ENCODE results near the gene KTI12. TPM values are rescaled to one million over a fixed set of nuclear protein-coding genes. Genes with fewer than 3 reads are reported as not detected.

Gene KTI12, protein sequence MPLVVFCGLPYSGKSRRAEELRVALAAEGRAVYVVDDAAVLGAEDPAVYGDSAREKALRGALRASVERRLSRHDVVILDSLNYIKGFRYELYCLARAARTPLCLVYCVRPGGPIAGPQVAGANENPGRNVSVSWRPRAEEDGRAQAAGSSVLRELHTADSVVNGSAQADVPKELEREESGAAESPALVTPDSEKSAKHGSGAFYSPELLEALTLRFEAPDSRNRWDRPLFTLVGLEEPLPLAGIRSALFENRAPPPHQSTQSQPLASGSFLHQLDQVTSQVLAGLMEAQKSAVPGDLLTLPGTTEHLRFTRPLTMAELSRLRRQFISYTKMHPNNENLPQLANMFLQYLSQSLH
- polyA plus RNA-seq (2012; ENCODE audit: insufficient read length, low read depth) = 16.9 TPM

GRCh38 chr1:52033190-52034049 lies at the start of gene KTI12:
Gene KTI12 (minus strand): TSS chr1:52033810. CDS start chr1:52033761, 49 bp downstream.
- TF ChIP-seq TAF1 (IDR thresholded peaks at IDR 0.05; ENCODE audit: borderline replicate concordance, insufficient read depth, low read length) (peak; percentile 60; the same call in 1 of the 2 replicates), SIN3A (IDR thresholded peaks at IDR 0.05; ENCODE audit: borderline replicate concordance, insufficient read depth, low read length) (0 out of 2 replicates have a peak, but pooled peaks have one; percentile 74), FOXP2 (optimal IDR thresholded peaks at IDR 0.05; ENCODE audit: borderline replicate concordance, extremely low read depth, extremely low read length, insufficient read depth) (peak; percentile 61), POLR2AphosphoS5 (IDR thresholded peaks at IDR 0.05; ENCODE audit: low read depth, low read length) (peak; percentile 89)
- TF ChIP-seq, protein P1, sequence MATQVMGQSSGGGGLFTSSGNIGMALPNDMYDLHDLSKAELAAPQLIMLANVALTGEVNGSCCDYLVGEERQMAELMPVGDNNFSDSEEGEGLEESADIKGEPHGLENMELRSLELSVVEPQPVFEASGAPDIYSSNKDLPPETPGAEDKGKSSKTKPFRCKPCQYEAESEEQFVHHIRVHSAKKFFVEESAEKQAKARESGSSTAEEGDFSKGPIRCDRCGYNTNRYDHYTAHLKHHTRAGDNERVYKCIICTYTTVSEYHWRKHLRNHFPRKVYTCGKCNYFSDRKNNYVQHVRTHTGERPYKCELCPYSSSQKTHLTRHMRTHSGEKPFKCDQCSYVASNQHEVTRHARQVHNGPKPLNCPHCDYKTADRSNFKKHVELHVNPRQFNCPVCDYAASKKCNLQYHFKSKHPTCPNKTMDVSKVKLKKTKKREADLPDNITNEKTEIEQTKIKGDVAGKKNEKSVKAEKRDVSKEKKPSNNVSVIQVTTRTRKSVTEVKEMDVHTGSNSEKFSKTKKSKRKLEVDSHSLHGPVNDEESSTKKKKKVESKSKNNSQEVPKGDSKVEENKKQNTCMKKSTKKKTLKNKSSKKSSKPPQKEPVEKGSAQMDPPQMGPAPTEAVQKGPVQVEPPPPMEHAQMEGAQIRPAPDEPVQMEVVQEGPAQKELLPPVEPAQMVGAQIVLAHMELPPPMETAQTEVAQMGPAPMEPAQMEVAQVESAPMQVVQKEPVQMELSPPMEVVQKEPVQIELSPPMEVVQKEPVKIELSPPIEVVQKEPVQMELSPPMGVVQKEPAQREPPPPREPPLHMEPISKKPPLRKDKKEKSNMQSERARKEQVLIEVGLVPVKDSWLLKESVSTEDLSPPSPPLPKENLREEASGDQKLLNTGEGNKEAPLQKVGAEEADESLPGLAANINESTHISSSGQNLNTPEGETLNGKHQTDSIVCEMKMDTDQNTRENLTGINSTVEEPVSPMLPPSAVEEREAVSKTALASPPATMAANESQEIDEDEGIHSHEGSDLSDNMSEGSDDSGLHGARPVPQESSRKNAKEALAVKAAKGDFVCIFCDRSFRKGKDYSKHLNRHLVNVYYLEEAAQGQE (IDR thresholded peaks at IDR 0.05; ENCODE audit: insufficient read depth in 1 of 2, low read depth in 2 of 2, low read length in 2 of 2) = 0 out of 4 replicates have a peak, but pooled peaks of 1 of the 2 experiments have one; percentile 14

DNA sequence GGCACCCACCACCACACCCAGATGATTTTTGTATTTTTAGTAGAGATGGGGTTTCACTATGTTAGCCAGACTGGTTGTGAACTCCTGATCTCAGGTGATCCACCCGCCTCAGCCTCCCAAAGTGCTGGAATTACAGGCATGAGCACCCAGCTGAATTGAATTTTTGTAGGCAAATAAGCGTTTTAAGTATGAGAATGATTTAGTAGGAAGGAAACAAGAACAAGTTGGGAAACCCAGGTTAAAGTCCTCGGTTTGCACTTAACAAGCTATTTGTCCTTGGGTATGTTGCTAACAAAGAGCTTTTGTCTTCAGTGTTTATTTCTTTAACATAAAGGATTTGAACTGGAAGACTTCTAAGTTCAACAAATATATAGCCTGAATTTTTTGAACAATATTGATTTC lies 46.4 kb upstream of the KTI12 start:
- TF ChIP-seq, protein P1 (IDR thresholded peaks at IDR 0.05; ENCODE audit: insufficient read depth in 1 of 2, low read depth in 2 of 2, low read length in 2 of 2) = no peak
- TF ChIP-seq FOXP2 (optimal IDR thresholded peaks at IDR 0.05; ENCODE audit: borderline replicate concordance, extremely low read depth, extremely low read length, insufficient read depth) = no peak
- TF ChIP-seq SIN3A (IDR thresholded peaks at IDR 0.05; ENCODE audit: borderline replicate concordance, insufficient read depth, low read length) = no peak
- no peak for TF ChIP-seq POLR2AphosphoS5 (IDR thresholded peaks at IDR 0.05; ENCODE audit: low read depth, low read length)

DNA sequence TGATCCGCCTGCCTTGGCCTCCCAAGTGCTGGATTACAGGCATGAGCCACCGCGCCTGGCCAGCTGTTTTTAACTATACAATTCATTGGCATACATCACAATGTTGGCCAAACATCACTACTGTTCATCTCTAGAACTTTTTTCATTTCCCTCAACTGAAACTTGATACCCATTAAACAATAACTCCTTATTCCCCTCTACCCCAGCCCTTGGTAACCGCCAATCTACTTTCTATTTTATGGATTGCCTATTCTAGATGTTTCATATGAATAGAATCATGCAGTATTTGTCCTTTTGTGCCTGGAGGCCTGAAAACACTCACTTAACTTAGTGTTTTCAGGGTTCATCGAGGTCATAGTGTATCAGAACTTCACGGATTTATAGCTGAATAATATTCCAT lies 38.7 kb upstream of the KTI12 start:
- TF ChIP-seq, protein P1 (IDR thresholded peaks at IDR 0.05; ENCODE audit: insufficient read depth in 1 of 2, low read depth in 2 of 2, low read length in 2 of 2) = no peak
- TF ChIP-seq TAF1 (IDR thresholded peaks at IDR 0.05; ENCODE audit: borderline replicate concordance, insufficient read depth, low read length) (no peak), POLR2AphosphoS5 (IDR thresholded peaks at IDR 0.05; ENCODE audit: low read depth, low read length) (no peak), FOXP2 (optimal IDR thresholded peaks at IDR 0.05; ENCODE audit: borderline replicate concordance, extremely low read depth, extremely low read length, insufficient read depth) (no peak), SIN3A (IDR thresholded peaks at IDR 0.05; ENCODE audit: borderline replicate concordance, insufficient read depth, low read length) (no peak)

DNA sequence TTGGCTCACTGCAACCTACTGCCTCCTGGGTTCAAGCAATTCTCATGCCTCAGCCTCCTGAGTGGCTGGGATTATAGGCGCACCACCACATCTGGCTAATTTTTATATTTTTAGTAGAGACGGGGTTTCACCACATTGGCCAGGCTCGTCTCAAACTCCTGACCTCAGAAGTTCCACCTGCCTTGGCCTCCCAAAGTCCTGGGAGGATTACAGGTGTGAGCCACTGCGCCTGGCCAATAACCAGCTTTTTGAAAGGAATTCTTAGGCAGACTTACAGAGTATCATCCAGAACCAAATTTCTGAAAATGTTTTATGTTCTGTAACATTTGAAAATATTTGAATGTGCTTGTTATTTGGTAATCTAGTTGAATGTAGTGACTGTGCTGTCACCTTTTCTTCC lies 37.1 kb upstream of the KTI12 start:
- TF ChIP-seq, protein P1 (IDR thresholded peaks at IDR 0.05; ENCODE audit: insufficient read depth in 1 of 2, low read depth in 2 of 2, low read length in 2 of 2) = no peak
- no peak for TF ChIP-seq TAF1 (IDR thresholded peaks at IDR 0.05; ENCODE audit: borderline replicate concordance, insufficient read depth, low read length)
- no peak for TF ChIP-seq SIN3A (IDR thresholded peaks at IDR 0.05; ENCODE audit: borderline replicate concordance, insufficient read depth, low read length)
- no peak for TF ChIP-seq FOXP2 (optimal IDR thresholded peaks at IDR 0.05; ENCODE audit: borderline replicate concordance, extremely low read depth, extremely low read length, insufficient read depth)
- TF ChIP-seq POLR2AphosphoS5 (IDR thresholded peaks at IDR 0.05; ENCODE audit: low read depth, low read length) = no peak

Data from PFSK-1 (cell line).